Measurements from ENCODE around the gene HOXC4. TPM values are rescaled to one million over a fixed set of nuclear protein-coding genes. Genes with fewer than 3 reads are reported as not detected.
A peak's percentile ranks its signal among the peaks of the same experiment; 100 is the strongest.

The HOXC4 gene
- total RNA-seq, 1 experiment from 2014 or later: not detected

DNA sequence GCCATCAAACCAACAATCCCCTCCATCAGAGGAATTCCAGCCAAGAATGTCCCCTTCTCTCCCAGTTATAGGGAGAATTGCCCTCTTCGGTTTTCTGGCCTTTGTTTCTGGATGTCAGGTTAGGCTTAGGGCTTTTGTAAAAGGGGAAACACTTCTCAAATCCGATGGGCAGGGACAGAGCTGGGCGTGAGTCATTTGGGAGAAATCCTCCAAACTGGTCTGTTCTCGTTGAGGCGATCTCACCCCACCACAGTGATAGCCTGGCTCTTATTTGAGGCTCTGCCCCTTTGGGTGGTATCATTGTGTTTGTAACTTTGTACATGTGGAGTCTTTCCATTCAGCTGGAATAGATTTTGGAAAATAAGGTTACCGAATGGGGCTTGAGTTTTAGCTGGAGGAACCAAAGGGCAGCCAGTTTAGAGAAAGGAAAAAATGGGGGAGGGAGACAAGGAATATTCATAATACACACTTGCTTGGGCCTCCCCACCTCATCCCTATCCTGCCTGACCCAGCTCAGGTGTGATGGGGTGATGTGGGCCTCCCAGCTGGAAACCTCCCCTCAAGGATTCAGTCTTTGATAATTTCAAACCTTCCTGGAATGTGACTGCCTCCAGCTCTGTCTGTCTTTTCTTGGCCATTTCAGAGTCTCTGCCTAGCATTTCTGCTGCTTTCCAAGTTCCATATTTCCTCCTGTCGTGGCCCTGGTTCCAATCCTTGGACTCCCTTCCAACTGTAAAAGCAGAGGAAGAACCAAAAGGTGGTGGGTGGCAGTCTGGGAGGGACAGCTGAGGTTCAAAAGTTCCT lies 7.5 kb downstream of the HOXC4 start:
- Histone ChIP-seq H3K4ac (ENCODE audit: low read depth, low read length) (no peak overlapping the region), H2BK15ac (ENCODE audit: low read depth, low read length) (no peak overlapping the region), H3T11ph (ENCODE audit: low read length) (no peak overlapping the region), H3K18ac (ENCODE audit: insufficient read length, low read depth, low read length) (no peak overlapping the region), H3K14ac (ENCODE audit: insufficient read depth, low read length) (no peak overlapping the region), H3K9ac (ENCODE audit: extremely low read depth, insufficient read length, low read length) (no peak overlapping the region), H2AK5ac (ENCODE audit: insufficient read length, low read length) (no peak overlapping the region), H2BK5ac (ENCODE audit: insufficient read length, low read length) (no peak overlapping the region), H4K91ac (ENCODE audit: insufficient read length, low read depth, low read length) (no peak overlapping the region), H3K23ac (ENCODE audit: insufficient read length, low read depth, low read length) (no peak overlapping the region), H3K27me3 (ENCODE audit: insufficient read depth, low read length) (peaks cover 87% of the 10 kb centered on the region), H2AFZ (ENCODE audit: low read length) (no peak overlapping the region), H2BK20ac (ENCODE audit: low read depth, low read length, poor library complexity, severe bottlenecking) (no peak overlapping the region), H2BK12ac (ENCODE audit: insufficient read length, low read depth, low read length) (no peak overlapping the region), H4K20me1 (ENCODE audit: control insufficient read depth, insufficient read depth, insufficient read length) (no peaks in the 10 kb centered on the region), H3K56ac (ENCODE audit: insufficient read length, low read depth, low read length) (no peak overlapping the region), H3K79me1 (ENCODE audit: insufficient read depth, low read depth, low read length, poor library complexity, severe bottlenecking) (no peaks in the 10 kb centered on the region), H3K79me2 (ENCODE audit: insufficient read depth, low read length) (no peaks in the 10 kb centered on the region), H4K8ac (replicated peaks; ENCODE audit: insufficient read length, low read depth, low read length) (no peak overlapping the region), H3K4me2 (ENCODE audit: insufficient read depth, insufficient read length, low read length) (peak overlapping the region; percentile 11), H3K4me1 (ENCODE audit: insufficient read depth, low read length) (peaks cover 7% of the 10 kb centered on the region; the same call in 1 of the 2 replicates), H3K27ac (ENCODE audit: insufficient read length, low read depth, low read length) (no peak overlapping the region), H3K9me3 (ENCODE audit: control insufficient read depth, low read depth, low read length) (no peaks in the 10 kb centered on the region), H2BK120ac (ENCODE audit: low read depth, low read length, poor library complexity, severe bottlenecking) (no peak overlapping the region), H4K5ac (ENCODE audit: insufficient read length, low read depth, low read length) (no peak overlapping the region), H3K23me2 (ENCODE audit: insufficient read length, low read depth, low read length, poor library complexity, severe bottlenecking) (no peaks in the 10 kb centered on the region)
- WGBS (ENCODE audit: extremely low coverage, insufficient read length, low lambda C conversion rate): no CpG with 5 or more reads among the region's 7 CpGs
- H3K27me3 Mint-ChIP-seq (ENCODE audit: low read depth): peaks cover 97% of the 10 kb centered on the region
- H3K4me1 Mint-ChIP-seq: peaks cover 2 to 46% of the 10 kb centered on the region in 2 experiments; a peak in 2 of 4 replicates
- no peak for DNase-seq
- no peak overlapping the region for H3K4me3 Mint-ChIP-seq
- H3K36me3 Mint-ChIP-seq (ENCODE audit: insufficient read depth in 1 of 3, low read depth in 3 of 3): no peaks in the 10 kb centered on the region; a peak in 1 of 7 replicates
- H3K9me3 Mint-ChIP-seq: peaks cover 0 to 5% of the 10 kb centered on the region in 2 experiments; a peak in 1 of 5 replicates
- TF ChIP-seq, protein P1, sequence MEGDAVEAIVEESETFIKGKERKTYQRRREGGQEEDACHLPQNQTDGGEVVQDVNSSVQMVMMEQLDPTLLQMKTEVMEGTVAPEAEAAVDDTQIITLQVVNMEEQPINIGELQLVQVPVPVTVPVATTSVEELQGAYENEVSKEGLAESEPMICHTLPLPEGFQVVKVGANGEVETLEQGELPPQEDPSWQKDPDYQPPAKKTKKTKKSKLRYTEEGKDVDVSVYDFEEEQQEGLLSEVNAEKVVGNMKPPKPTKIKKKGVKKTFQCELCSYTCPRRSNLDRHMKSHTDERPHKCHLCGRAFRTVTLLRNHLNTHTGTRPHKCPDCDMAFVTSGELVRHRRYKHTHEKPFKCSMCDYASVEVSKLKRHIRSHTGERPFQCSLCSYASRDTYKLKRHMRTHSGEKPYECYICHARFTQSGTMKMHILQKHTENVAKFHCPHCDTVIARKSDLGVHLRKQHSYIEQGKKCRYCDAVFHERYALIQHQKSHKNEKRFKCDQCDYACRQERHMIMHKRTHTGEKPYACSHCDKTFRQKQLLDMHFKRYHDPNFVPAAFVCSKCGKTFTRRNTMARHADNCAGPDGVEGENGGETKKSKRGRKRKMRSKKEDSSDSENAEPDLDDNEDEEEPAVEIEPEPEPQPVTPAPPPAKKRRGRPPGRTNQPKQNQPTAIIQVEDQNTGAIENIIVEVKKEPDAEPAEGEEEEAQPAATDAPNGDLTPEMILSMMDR (conservative IDR thresholded peaks at IDR 0.05): no peak
- H3K27ac Mint-ChIP-seq: no peak overlapping the region

Data from H9 (cell line).